Esophagus squamous epithelium (tissue), 5 donors: ENCODE measurements around the gene RPN2. TPM values are rescaled to one million over a fixed set of nuclear protein-coding genes. Genes with fewer than 3 reads are reported as not detected.

Source experiments
- DNase-seq: peaks from one replicate; lab custom pipeline; 2025; lab: John Stamatoyannopoulos, UW
- H3K27ac ChIP-seq, 4 donors: fragments of 200-600 bp; sonication (generic); one replicate each; pipeline ENCODE4 v1.5.1; 2016 to 2019; ENCODE audit warnings: mild to moderate bottlenecking in 1 of 4
- H3K27me3 ChIP-seq, 4 donors: fragments of 200-600 bp; sonication (generic); 1 replicate in 3 of 4; 2 replicates in 1 of 4; pipeline versions ENCODE4 v1.5.1 to v1.6.0; 2017 to 2021; ENCODE audit warnings: antibody characterized with exemption in 1 of 4
- H3K36me3 ChIP-seq, 3 donors: fragments of 200-600 bp; sonication (generic); one replicate each; pipeline ENCODE4 v1.5.1; 2016 to 2019
- H3K4me1 ChIP-seq, 3 donors: fragments of 200-600 bp; sonication (generic); one replicate each; pipeline ENCODE4 v1.5.1; 2017 to 2019
- H3K4me3 ChIP-seq, 4 donors: fragments of 200-600 bp; sonication (generic); 1 replicate in 3 of 4; 2 replicates in 1 of 4; pipeline ENCODE4 v1.5.1; 2016 to 2019; ENCODE audit warnings: mild to moderate bottlenecking in 2 of 4, moderate library complexity in 1 of 4
- H3K9me3 ChIP-seq, 3 donors: fragments of 200-600 bp; sonication (generic); one replicate each; pipeline ENCODE4 v1.5.1; 2016 to 2019
- POLR2A ChIP-seq, 4 donors: fragments of 450-650 bp; IDR thresholded peaks; one replicate each; pipeline ENCODE4 v1.6.1; 2017; ENCODE audit warnings: antibody characterized with exemption in 4 of 4, mild to moderate bottlenecking in 4 of 4, moderate library complexity in 3 of 4
- WGBS, 2 donors: methylation state at CpG; one replicate each; pipeline ENCODE4 v1.1.5; 2018; 5-methylcytosine and 5-hydroxymethylcytosine counted together
- intact Hi-C: fragments of 100-400 bp; cut with DNase I; formaldehyde crosslinking; loops from one replicate; pipeline ENCODE4 v1.15.0; 2022
- total RNA-seq, 4 donors: library from RNA; depleted of rRNA; stranded (reverse); fragments of >200 nt; gene quantifications; one replicate each; pipeline ENCODE4 v1.1.0, GENCODE V29; 2016
- TF ChIP-seq, protein P1 (sequence below), 6 experiments: fragments of 450-650 bp in 4 of 6; fragments of 200-600 bp in 2 of 6; sonication (generic) in 2 of 6; IDR thresholded peaks; one replicate each; pipeline ENCODE4 v1.5.1; 2016 to 2019; ENCODE audit warnings: antibody characterized with exemption in 6 of 6, mild to moderate bottlenecking in 4 of 6, moderate library complexity in 4 of 6
- donor health status: DM: yes; HTN: yes; CAD: no.

RPN2 gene
- total RNA-seq, 4 donors from 2014 or later: 104 to 167 (median 137) TPM

GRCh38 chr20:37284691-37285161 lies 105.6 kb downstream of the RPN2 start:
- Histone ChIP-seq H3K9me3 (no peaks in the 10 kb centered on the region), H3K4me1 (peaks cover 3 to 39% (median 5%) of the 10 kb centered on the region in 3 donors), H3K4me3 (no peak overlapping the region), H3K27ac (no peak overlapping the region), H3K36me3 (no peaks in the 10 kb centered on the region), H3K27me3 (peaks cover 0 to 7% (median 0%) of the 10 kb centered on the region in 4 donors)
- TF ChIP-seq POLR2A (IDR thresholded peaks at IDR 0.05): no peak
- TF ChIP-seq, protein P1, sequence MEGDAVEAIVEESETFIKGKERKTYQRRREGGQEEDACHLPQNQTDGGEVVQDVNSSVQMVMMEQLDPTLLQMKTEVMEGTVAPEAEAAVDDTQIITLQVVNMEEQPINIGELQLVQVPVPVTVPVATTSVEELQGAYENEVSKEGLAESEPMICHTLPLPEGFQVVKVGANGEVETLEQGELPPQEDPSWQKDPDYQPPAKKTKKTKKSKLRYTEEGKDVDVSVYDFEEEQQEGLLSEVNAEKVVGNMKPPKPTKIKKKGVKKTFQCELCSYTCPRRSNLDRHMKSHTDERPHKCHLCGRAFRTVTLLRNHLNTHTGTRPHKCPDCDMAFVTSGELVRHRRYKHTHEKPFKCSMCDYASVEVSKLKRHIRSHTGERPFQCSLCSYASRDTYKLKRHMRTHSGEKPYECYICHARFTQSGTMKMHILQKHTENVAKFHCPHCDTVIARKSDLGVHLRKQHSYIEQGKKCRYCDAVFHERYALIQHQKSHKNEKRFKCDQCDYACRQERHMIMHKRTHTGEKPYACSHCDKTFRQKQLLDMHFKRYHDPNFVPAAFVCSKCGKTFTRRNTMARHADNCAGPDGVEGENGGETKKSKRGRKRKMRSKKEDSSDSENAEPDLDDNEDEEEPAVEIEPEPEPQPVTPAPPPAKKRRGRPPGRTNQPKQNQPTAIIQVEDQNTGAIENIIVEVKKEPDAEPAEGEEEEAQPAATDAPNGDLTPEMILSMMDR (IDR thresholded peaks at IDR 0.05): no peak
- WGBS, 2 donors: 86 to 92% methylated on average over 6 of the region's 6 CpGs
- intact Hi-C loops: no loop called here
- DNase-seq: no peak

- Histone ChIP-seq H3K27ac (no peak overlapping the region), H3K4me3 (no peak overlapping the region), H3K27me3 (peaks cover 0 to under 1% (median 0%) of the 10 kb centered on the region in 4 donors), H3K36me3 (no peaks in the 10 kb centered on the region), H3K9me3 (no peaks in the 10 kb centered on the region), H3K4me1 (peaks cover 5 to 48% (median 11%) of the 10 kb centered on the region in 3 donors)
- intact Hi-C loops: no loop called here
- whole genome bisulfite sequencing, 2 donors: 74 to 78% methylated on average over 12 of the region's 12 CpGs
- no peak for DNase-seq
- TF ChIP-seq, protein P1 (IDR thresholded peaks at IDR 0.05): no peak
- no peak for TF ChIP-seq POLR2A (IDR thresholded peaks at IDR 0.05)
Observed at GRCh38 chr20:37285664-37286374, 106.7 kb downstream of the RPN2 start.

DNA sequence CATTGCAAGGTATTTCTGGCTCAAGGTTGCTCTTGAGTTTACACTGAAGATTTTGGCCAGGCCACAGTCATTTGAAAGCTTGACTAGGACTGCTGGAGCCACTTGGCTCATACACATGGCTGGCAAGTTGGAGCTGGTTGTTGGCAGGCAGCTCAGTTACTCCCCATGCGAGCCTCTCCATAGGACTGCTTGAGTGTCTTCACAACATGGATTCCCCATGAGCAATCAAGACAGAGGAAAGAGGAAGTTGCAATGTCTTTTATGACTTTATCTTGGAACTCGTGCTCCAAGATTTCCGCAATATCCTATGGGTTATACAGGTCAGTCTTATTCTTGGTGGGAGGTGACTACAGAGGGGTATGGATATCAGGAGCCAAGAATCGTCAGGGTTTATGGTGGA lies 109.0 kb downstream of the RPN2 start:
- WGBS, 2 donors: 43 to 53% methylated on average over 4 of the region's 4 CpGs
- Histone ChIP-seq H3K27me3 (no peaks in the 10 kb centered on the region), H3K27ac (peak overlapping the region; percentile 96 to 100 (median 99))

GRCh38 chr20:37290158-37290810 lies 111.2 kb downstream of the RPN2 start:
- peaks cover 0 to 25% (median 0%) of the 10 kb centered on the region in 3 donors for H3K36me3 ChIP-seq
- WGBS, 2 donors: 27 to 42% methylated on average over 15 to 21 of the region's 21 CpGs
- no peaks in the 10 kb centered on the region for H3K9me3 ChIP-seq
- intact Hi-C loops: no loop called here
- no peak for TF ChIP-seq POLR2A (IDR thresholded peaks at IDR 0.05)
- TF ChIP-seq, protein P1 (IDR thresholded peaks at IDR 0.05): no peak
- H3K27me3 ChIP-seq: no peaks in the 10 kb centered on the region
- H3K27ac ChIP-seq: peak overlapping the region; percentile 96 to 100 (median 99)
- H3K4me1 ChIP-seq: peaks cover 21 to 85% (median 29%) of the 10 kb centered on the region in 3 donors
- H3K4me3 ChIP-seq: peak overlapping the region; percentile 89 to 99 (median 96)
- no peak for DNase-seq

More for the DNA sequence above, 109.0 kb downstream of the RPN2 start:
- Histone ChIP-seq H3K4me1 (peaks cover 5 to 63% (median 13%) of the 10 kb centered on the region in 3 donors), H3K36me3 (peaks cover 0 to 17% (median 0%) of the 10 kb centered on the region in 3 donors), H3K9me3 (no peaks in the 10 kb centered on the region), H3K4me3 (no peak overlapping the region)
- DNase-seq: no peak
- TF ChIP-seq, protein P1 (IDR thresholded peaks at IDR 0.05): no peak
- no peak for TF ChIP-seq POLR2A (IDR thresholded peaks at IDR 0.05)
- intact Hi-C loops: no loop called here

Other genes starting within 250 kb of the RPN2 start
- 100 to 1,000 TPM in 2 of 4 donors, 10 to 100 TPM in 2; 17.0 to 212 (median 66.0) TPM for gene SAMHD1, start 227.6 kb upstream of the RPN2 start, total RNA-seq
- 10 to 100 TPM in 3 of 4 donors, 1 to 10 TPM in 1; 9.7 to 12.8 (median 11.6) TPM for gene RBL1, start 83.3 kb upstream of the RPN2 start, total RNA-seq
- gene MROH8, start 218 bp downstream of the RPN2 start, total RNA-seq: under 1 TPM; 0.40 to 0.95 (median 0.55) TPM
- not detected for gene GHRH, start 82.5 kb downstream of the RPN2 start, total RNA-seq
- 10 to 100 TPM; 19.6 to 30.9 (median 27.3) TPM for gene MANBAL, start 110.3 kb downstream of the RPN2 start, total RNA-seq
- gene SRC, start 166.8 kb downstream of the RPN2 start, total RNA-seq: 10 to 100 TPM; 32.4 to 46.5 (median 39.0) TPM